ENCODE measurements around the gene SAMD4A.
A peak's percentile ranks its signal among the peaks of the same experiment; 100 is the strongest.
"Not testable (repeated sequence)": the region's sequence is repeated elsewhere in the genome, so short reads cannot be mapped to it uniquely, and the experiment has no call there.

Gene SAMD4A

GRCh38 chr14:54623279-54624004 is 56.5 kb downstream of the SAMD4A start:
- Mint-ChIP-seq H3K36me3 (ENCODE audit: low read depth) (no peaks in the 10 kb centered on the region), H3K4me1 (peaks cover 42% of the 10 kb centered on the region), H3K27me3 (ENCODE audit: low read depth, poor library complexity) (peaks cover 6% of the 10 kb centered on the region), H3K27ac (no peak overlapping the region), H3K9me3 (peaks cover 11% of the 10 kb centered on the region), H3K4me3 (no peak overlapping the region)
- TF ChIP-seq CTCF (IDR thresholded peaks at IDR 0.05) = no peak
- DNase-seq = no peak

GRCh38 chr14:54624005-54624358 is 57.1 kb downstream of the SAMD4A start:
- not testable (repeated sequence) for H3K27ac Mint-ChIP-seq; H3K36me3 Mint-ChIP-seq (ENCODE audit: low read depth)

GRCh38 chr14:54625112-54625511 is 58.2 kb downstream of the SAMD4A start:
- Mint-ChIP-seq H3K4me1 (peaks cover 42% of the 10 kb centered on the region), H3K27me3 (ENCODE audit: low read depth, poor library complexity) (peaks cover 6% of the 10 kb centered on the region), H3K4me3 (no peak overlapping the region)

More at GRCh38 chr14:54624005-54624358, 57.1 kb downstream of the SAMD4A start:
- H3K9me3 Mint-ChIP-seq; H3K4me3 Mint-ChIP-seq; H3K27me3 Mint-ChIP-seq (ENCODE audit: low read depth, poor library complexity); DNase-seq: not testable (repeated sequence)
- H3K4me1 Mint-ChIP-seq = peaks cover 42% of the 10 kb centered on the region

GRCh38 chr14:54627219-54627539 is 60.3 kb downstream of the SAMD4A start:
- no peaks in the 10 kb centered on the region for H3K36me3 Mint-ChIP-seq (ENCODE audit: low read depth)
- peaks cover 1% of the 10 kb centered on the region for H3K9me3 Mint-ChIP-seq
- no peak for DNase-seq
- TF ChIP-seq CTCF (IDR thresholded peaks at IDR 0.05) = no peak
- H3K27me3 Mint-ChIP-seq (ENCODE audit: low read depth, poor library complexity) = peaks cover 6% of the 10 kb centered on the region
- H3K4me1 Mint-ChIP-seq = peaks cover 42% of the 10 kb centered on the region
- peak overlapping the region; percentile 78 for H3K27ac Mint-ChIP-seq
- no peak overlapping the region for H3K4me3 Mint-ChIP-seq

More at GRCh38 chr14:54625112-54625511, 58.2 kb downstream of the SAMD4A start:
- H3K27ac Mint-ChIP-seq = no peak overlapping the region
- no peaks in the 10 kb centered on the region for H3K36me3 Mint-ChIP-seq (ENCODE audit: low read depth)
- TF ChIP-seq CTCF (IDR thresholded peaks at IDR 0.05) = no peak
- no peak for DNase-seq
- H3K9me3 Mint-ChIP-seq = no peaks in the 10 kb centered on the region

GRCh38 chr14:54627540-54628363 is 60.8 kb downstream of the SAMD4A start:
- TF ChIP-seq CTCF (IDR thresholded peaks at IDR 0.05) = no peak
- Mint-ChIP-seq H3K27ac (peak overlapping the region; percentile 78), H3K36me3 (ENCODE audit: low read depth) (no peaks in the 10 kb centered on the region), H3K9me3 (peaks cover 5% of the 10 kb centered on the region), H3K4me1 (peaks cover 42% of the 10 kb centered on the region), H3K4me3 (peak overlapping the region; percentile 46), H3K27me3 (ENCODE audit: low read depth, poor library complexity) (peaks cover 6% of the 10 kb centered on the region)
- DNase-seq = peak; percentile 46

- Mint-ChIP-seq H3K27me3 (ENCODE audit: low read depth, poor library complexity) (peaks cover 4% of the 10 kb centered on the region), H3K36me3 (ENCODE audit: low read depth) (no peaks in the 10 kb centered on the region), H3K4me1 (peaks cover 40% of the 10 kb centered on the region), H3K4me3 (no peak overlapping the region), H3K27ac (no peak overlapping the region), H3K9me3 (peaks cover 5% of the 10 kb centered on the region)
- DNase-seq = no peak
- no peak for TF ChIP-seq CTCF (IDR thresholded peaks at IDR 0.05)
Observed at GRCh38 chr14:54629183-54629582, 62.3 kb downstream of the SAMD4A start.

All from nephron progenitor cell (in vitro differentiated cells).